ENCODE measurements around the gene INPP5K. TPM values are rescaled to one million over a fixed set of nuclear protein-coding genes. Genes with fewer than 3 reads are reported as not detected.
"Not testable (repeated sequence)": the region's sequence is repeated elsewhere in the genome, so short reads cannot be mapped to it uniquely, and the experiment has no call there.

Gene INPP5K
- total and polyA plus RNA-seq, 4 donors: 33.6 to 76.7 (median 41.0) TPM

DNA sequence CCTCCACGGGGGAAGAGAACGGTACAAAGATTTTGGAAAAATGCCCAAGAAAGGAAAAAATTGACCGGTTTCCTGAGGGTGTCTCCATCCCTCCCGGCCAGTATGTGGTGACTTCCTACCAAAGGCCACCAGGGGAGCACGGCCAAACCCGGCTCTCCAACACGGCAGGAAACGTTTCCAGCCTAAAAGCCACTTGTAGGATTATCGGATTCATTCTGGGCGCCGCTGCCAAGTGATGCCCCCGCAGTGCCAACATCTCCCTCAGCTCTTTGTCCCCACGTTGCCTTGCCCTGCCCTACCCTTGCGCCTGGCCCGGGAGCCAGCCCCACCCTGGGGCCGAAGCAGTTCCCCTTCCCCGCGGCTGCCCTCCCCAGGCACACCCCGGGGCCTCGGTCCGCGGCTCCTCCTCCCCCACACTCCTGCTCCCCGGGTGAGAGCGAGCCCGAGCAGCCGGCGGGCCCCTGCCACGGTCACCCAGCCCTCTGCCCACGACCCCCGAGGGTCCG lies 61.1 kb downstream of the INPP5K start:
- peaks cover 4 to 18% (median 8%) of the 10 kb centered on the region in 5 donors for H3K4me1 ChIP-seq (ENCODE audit: control insufficient read depth in 5 of 5, insufficient read depth in 5 of 5, low read length in 5 of 5)
- TF ChIP-seq, protein P1, sequence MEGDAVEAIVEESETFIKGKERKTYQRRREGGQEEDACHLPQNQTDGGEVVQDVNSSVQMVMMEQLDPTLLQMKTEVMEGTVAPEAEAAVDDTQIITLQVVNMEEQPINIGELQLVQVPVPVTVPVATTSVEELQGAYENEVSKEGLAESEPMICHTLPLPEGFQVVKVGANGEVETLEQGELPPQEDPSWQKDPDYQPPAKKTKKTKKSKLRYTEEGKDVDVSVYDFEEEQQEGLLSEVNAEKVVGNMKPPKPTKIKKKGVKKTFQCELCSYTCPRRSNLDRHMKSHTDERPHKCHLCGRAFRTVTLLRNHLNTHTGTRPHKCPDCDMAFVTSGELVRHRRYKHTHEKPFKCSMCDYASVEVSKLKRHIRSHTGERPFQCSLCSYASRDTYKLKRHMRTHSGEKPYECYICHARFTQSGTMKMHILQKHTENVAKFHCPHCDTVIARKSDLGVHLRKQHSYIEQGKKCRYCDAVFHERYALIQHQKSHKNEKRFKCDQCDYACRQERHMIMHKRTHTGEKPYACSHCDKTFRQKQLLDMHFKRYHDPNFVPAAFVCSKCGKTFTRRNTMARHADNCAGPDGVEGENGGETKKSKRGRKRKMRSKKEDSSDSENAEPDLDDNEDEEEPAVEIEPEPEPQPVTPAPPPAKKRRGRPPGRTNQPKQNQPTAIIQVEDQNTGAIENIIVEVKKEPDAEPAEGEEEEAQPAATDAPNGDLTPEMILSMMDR (IDR thresholded peaks at IDR 0.05; ENCODE audit: control extremely low read depth, extremely low read depth): peak; percentile 0
- 0% methylated on average over 24 to 31 of the region's 31 CpGs for WGBS, 2 donors

DNA sequence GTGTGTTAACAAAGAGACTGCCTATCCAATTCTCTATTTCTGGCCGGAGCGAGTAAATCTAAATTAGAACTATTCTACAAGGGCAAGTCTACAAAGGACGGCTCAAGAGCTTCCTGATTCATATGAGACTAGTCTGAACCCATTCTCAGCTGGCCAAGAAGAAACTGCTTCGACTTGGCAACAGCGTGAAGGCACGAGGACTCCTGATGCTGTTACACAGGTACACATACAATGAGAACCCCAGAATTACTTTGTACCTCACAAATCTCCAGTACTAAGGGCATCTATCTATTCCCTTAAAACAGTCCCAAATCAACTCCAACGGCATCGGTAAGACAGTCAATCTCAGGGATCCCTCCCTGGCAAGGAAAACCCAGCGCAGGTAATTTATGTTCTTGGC lies 61.9 kb downstream of the INPP5K start:
- Histone ChIP-seq H3K4me1 (ENCODE audit: control insufficient read depth in 5 of 5, insufficient read depth in 5 of 5, low read length in 5 of 5) (peaks cover 4 to 21% (median 8%) of the 10 kb centered on the region in 5 donors), H3K9ac (ENCODE audit: insufficient read depth in 1 of 2, low read length in 2 of 2) (peak overlapping the region in 1 of 2 donors; percentile 77), H3K4me3 (peak overlapping the region; percentile 98), H3K9me3 (ENCODE audit: control insufficient read depth in 4 of 4, insufficient read depth in 3 of 4, low read length in 3 of 4) (no peaks in the 10 kb centered on the region), H3K27me3 (ENCODE audit: control insufficient read depth in 3 of 3, insufficient read depth in 3 of 3, low read length in 2 of 3) (no peaks in the 10 kb centered on the region), H3K36me3 (ENCODE audit: control insufficient read depth in 4 of 4, insufficient read depth in 4 of 4, low read length in 4 of 4) (peaks cover 0 to 5% (median 2%) of the 10 kb centered on the region in 4 donors), H3K27ac (ENCODE audit: low read depth in 1 of 2, low read length in 1 of 2) (peak overlapping the region; percentile 99 to 100)
- 48 to 69% methylated on average over 9 of the region's 9 CpGs for WGBS, 2 donors
- no peak for DNase-seq
- ATAC-seq (ENCODE audit: insufficient read depth, low FRiP score): no peak
- TF ChIP-seq, protein P1 (IDR thresholded peaks at IDR 0.05; ENCODE audit: control extremely low read depth, extremely low read depth): no peak

More for the DNA sequence above, 61.1 kb downstream of the INPP5K start:
- Histone ChIP-seq H3K9me3 (ENCODE audit: control insufficient read depth in 4 of 4, insufficient read depth in 3 of 4, low read length in 3 of 4) (no peaks in the 10 kb centered on the region), H3K27me3 (ENCODE audit: control insufficient read depth in 3 of 3, insufficient read depth in 3 of 3, low read length in 2 of 3) (no peaks in the 10 kb centered on the region), H3K27ac (ENCODE audit: low read depth in 1 of 2, low read length in 1 of 2) (peak overlapping the region; percentile 99 to 100), H3K36me3 (ENCODE audit: control insufficient read depth in 4 of 4, insufficient read depth in 4 of 4, low read length in 4 of 4) (peaks cover 0 to 5% (median under 1%) of the 10 kb centered on the region in 4 donors), H3K9ac (ENCODE audit: insufficient read depth in 1 of 2, low read length in 2 of 2) (peak overlapping the region; percentile 43 to 77), H3K4me3 (peak overlapping the region; percentile 98)
- DNase-seq: peak; percentile 74 to 78 (median 76)
- peak; percentile 55 for ATAC-seq (ENCODE audit: insufficient read depth, low FRiP score)

DNA sequence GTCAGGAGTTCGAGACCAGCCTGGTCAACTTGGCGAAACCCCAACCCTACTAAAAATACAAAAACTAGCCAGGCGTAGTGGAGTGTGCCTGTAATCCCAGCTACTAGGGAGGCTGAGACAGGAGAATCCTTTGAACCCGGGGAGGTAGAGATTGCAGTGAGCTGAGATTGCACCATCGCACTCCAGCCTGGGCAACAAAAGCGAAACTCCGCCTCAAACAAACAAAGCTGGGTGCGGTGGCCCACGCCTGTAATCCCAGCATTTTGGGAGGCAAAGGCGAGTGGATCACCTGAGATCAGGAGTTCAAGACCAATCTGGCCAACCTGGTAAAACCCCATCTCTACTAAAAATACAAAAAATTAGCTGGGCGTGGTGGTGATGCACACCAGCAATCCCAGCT lies 62.7 kb downstream of the INPP5K start:
- Histone ChIP-seq H3K4me1 (ENCODE audit: control insufficient read depth in 5 of 5, insufficient read depth in 5 of 5, low read length in 5 of 5) (peaks cover 4 to 27% (median 9%) of the 10 kb centered on the region in 5 donors), H3K27ac (ENCODE audit: low read depth in 1 of 2, low read length in 1 of 2) (peak overlapping the region in 1 of 2 donors; percentile 12)
- not testable (repeated sequence) for H3K36me3 ChIP-seq (ENCODE audit: control insufficient read depth in 4 of 4, insufficient read depth in 4 of 4, low read length in 4 of 4); H3K9me3 ChIP-seq (ENCODE audit: control insufficient read depth in 4 of 4, insufficient read depth in 3 of 4, low read length in 3 of 4); ATAC-seq (ENCODE audit: insufficient read depth, low FRiP score); H3K9ac ChIP-seq (ENCODE audit: insufficient read depth in 1 of 2, low read length in 2 of 2); H3K4me3 ChIP-seq; H3K27me3 ChIP-seq (ENCODE audit: control insufficient read depth in 3 of 3, insufficient read depth in 3 of 3, low read length in 2 of 3); DNase-seq
- whole genome bisulfite sequencing, 2 donors: 73 to 90% methylated on average over 11 of the region's 11 CpGs

DNA sequence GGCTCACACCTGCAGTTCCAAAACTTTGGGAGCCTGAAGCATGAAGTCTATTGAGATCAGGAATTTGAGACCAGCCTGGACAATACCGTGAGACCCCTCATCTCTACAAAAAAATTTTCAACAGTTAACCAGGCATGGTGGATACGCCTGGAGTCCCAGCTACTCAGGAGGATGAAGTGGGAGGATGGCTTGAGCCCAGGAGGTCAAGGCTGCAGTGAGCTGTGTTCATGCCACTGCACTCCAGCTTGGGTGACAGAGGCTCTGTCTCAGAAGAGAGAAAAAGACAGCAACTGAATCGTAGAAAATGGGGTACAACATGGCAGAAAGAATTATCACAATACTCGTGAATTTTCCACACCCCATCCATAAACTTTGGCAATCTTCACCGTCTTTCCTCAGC lies 63.6 kb downstream of the INPP5K start:
- H3K27ac ChIP-seq (ENCODE audit: low read depth in 1 of 2, low read length in 1 of 2): peak overlapping the region in 1 of 2 donors; percentile 12
- DNase-seq: no peak
- H3K27me3 ChIP-seq (ENCODE audit: control insufficient read depth in 3 of 3, insufficient read depth in 3 of 3, low read length in 2 of 3): no peaks in the 10 kb centered on the region
- TF ChIP-seq, protein P1 (IDR thresholded peaks at IDR 0.05; ENCODE audit: control extremely low read depth, extremely low read depth): no peak
- WGBS, 2 donors: 63 to 83% methylated on average over 5 of the region's 5 CpGs
- no peak overlapping the region for H3K9ac ChIP-seq (ENCODE audit: insufficient read depth in 1 of 2, low read length in 2 of 2)
- H3K36me3 ChIP-seq (ENCODE audit: control insufficient read depth in 4 of 4, insufficient read depth in 4 of 4, low read length in 4 of 4): peaks cover 0 to 8% (median 3%) of the 10 kb centered on the region in 4 donors
- peaks cover 4 to 32% (median 9%) of the 10 kb centered on the region in 5 donors for H3K4me1 ChIP-seq (ENCODE audit: control insufficient read depth in 5 of 5, insufficient read depth in 5 of 5, low read length in 5 of 5)
- ATAC-seq (ENCODE audit: insufficient read depth, low FRiP score): no peak
- no peak overlapping the region for H3K4me3 ChIP-seq
- H3K9me3 ChIP-seq (ENCODE audit: control insufficient read depth in 4 of 4, insufficient read depth in 3 of 4, low read length in 3 of 4): no peaks in the 10 kb centered on the region

DNA sequence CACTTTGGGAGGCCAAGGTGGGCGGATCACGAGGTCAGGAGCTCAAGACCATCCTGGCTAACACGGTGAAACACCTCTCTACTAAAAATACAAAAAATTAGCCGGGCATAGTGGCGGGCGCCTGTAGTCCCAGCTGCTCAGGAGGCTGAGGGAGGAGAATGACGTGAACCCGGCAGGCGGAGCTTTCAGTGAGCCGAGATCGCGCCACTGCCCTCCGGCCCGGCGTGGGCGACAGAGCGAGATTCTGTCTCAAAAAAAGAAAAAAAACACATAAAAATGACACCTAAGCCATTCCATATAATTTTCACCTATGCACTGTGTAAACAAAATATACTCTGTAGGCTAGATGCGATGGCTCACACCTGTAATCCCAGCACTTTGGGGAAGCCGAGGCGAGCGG lies 66.2 kb downstream of the INPP5K start:
- DNase-seq; H3K27ac ChIP-seq (ENCODE audit: low read depth in 1 of 2, low read length in 1 of 2): not testable (repeated sequence)

More for the DNA sequence above, 66.2 kb downstream of the INPP5K start:
- not testable (repeated sequence) for H3K4me3 ChIP-seq; H3K36me3 ChIP-seq (ENCODE audit: control insufficient read depth in 4 of 4, insufficient read depth in 4 of 4, low read length in 4 of 4); ATAC-seq (ENCODE audit: insufficient read depth, low FRiP score); H3K27me3 ChIP-seq (ENCODE audit: control insufficient read depth in 3 of 3, insufficient read depth in 3 of 3, low read length in 2 of 3); H3K9ac ChIP-seq (ENCODE audit: insufficient read depth in 1 of 2, low read length in 2 of 2); H3K9me3 ChIP-seq (ENCODE audit: control insufficient read depth in 4 of 4, insufficient read depth in 3 of 4, low read length in 3 of 4)
- 97 to 98% methylated on average over 20 to 21 of the region's 21 CpGs for WGBS, 2 donors
- H3K4me1 ChIP-seq (ENCODE audit: control insufficient read depth in 5 of 5, insufficient read depth in 5 of 5, low read length in 5 of 5): peaks cover 4 to 33% (median 9%) of the 10 kb centered on the region in 5 donors
